ENCODE results near the gene PLEKHG5. TPM values are rescaled to one million over a fixed set of nuclear protein-coding genes. Genes with fewer than 3 reads are reported as not detected.

The PLEKHG5 gene
- total and polyA plus RNA-seq, 7 experiments from 2014 or later = 2.0 to 15.6 (median 9.6) TPM; not detected in 1

DNA sequence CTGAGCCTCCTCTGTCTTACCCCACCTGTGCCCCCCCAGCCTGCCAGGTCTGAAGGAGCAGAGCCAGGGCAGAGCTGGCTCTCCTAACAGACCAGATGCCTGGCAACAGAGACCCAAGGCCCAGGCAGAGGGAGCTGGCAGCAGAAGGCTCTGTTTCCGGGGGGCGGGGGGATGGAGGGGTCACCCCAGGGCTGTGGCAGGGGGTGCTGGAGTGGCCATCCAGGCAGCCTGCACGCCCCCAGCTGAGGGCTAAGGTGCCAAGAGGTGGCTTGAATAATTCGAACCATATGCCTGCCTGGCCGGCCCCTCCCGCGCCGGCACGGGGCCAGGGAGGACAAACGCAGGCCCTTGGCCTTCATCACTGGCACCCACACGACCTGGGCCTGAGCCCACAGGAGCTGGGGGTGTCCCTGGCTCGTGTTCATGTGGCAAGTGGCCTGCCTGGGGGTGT lies 16.0 kb upstream of the PLEKHG5 start:
- no peak overlapping the region for H3K27ac Mint-ChIP-seq
- POLR2A ChIA-PET = interaction anchor here (1.0 to 1.4 kb wide), 3 partner anchors 15 to 62 kb away, joined by 3 read pairs; partner anchors contain the start of genes NOL9 and TAS1R1

DNA sequence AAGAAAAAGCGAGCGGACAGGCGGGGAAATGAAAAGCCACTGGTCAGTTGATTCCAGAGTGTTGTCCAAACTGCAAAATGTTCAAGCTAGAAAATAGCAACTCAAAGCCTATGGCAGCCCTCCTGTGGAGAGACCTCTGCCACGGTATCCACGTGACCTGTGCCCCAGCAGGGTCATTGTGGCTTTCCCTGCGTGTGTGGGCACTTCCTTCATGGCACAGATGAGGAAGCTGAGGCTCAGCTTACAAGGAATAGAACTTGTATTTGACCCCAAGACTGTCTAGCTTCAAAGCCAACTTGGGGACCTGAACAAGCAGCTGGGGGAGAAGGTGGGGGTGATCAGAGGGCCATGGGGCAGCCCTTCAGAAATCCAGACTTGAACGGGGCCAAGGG lies 15.6 kb upstream of the PLEKHG5 start:
- ChIA-PET CTCF (interaction anchor here (0.6 to 1.0 kb wide), 2 partner anchors 39 to 187 kb away, joined by 3 read pairs; no protein-coding TSS in a partner anchor), POLR2A (interaction anchor here (1.0 to 1.4 kb wide), 3 partner anchors 15 to 62 kb away, joined by 3 read pairs; partner anchors contain the start of genes NOL9 and TAS1R1)
- H3K36me3 Mint-ChIP-seq = no peaks in the 10 kb centered on the region
- Histone ChIP-seq H3K4me1 (ENCODE audit: control insufficient read depth in 2 of 2, insufficient read depth in 2 of 2, low read length in 2 of 2) (no peaks in the 10 kb centered on the region), H3K27ac (ENCODE audit: low read depth, low read length) (no peak overlapping the region), H3K36me3 (ENCODE audit: control insufficient read depth in 2 of 3, insufficient read depth in 3 of 3, low read length in 3 of 3) (no peaks in the 10 kb centered on the region), H3K4me3 (ENCODE audit: low read length) (no peak overlapping the region), H3K27me3 (ENCODE audit: control insufficient read depth in 2 of 2, insufficient read depth in 2 of 2, low read length in 2 of 2) (no peaks in the 10 kb centered on the region), H3K9me3 (ENCODE audit: control insufficient read depth in 2 of 3, low read length in 3 of 3) (no peaks in the 10 kb centered on the region)
- no peak overlapping the region for H3K27ac Mint-ChIP-seq
- DNase-seq (no peak), ATAC-seq (no peak)
- no peaks in the 10 kb centered on the region for H3K4me1 Mint-ChIP-seq
- no peaks in the 10 kb centered on the region for H3K9me3 Mint-ChIP-seq
- intact Hi-C loops (cut with micrococcal nuclease) = no loop called here
- H3K4me3 Mint-ChIP-seq = no peak overlapping the region
- peaks cover 0 to 4% (median 0%) of the 10 kb centered on the region in 5 donors for H3K27me3 Mint-ChIP-seq

More for the DNA sequence above, 16.0 kb upstream of the PLEKHG5 start:
- no peaks in the 10 kb centered on the region for H3K4me1 Mint-ChIP-seq
- no peaks in the 10 kb centered on the region for H3K36me3 Mint-ChIP-seq
- Histone ChIP-seq H3K4me3 (ENCODE audit: low read length) (no peak overlapping the region), H3K4me1 (ENCODE audit: control insufficient read depth in 2 of 2, insufficient read depth in 2 of 2, low read length in 2 of 2) (no peaks in the 10 kb centered on the region), H3K27ac (ENCODE audit: low read depth, low read length) (no peak overlapping the region), H3K27me3 (ENCODE audit: control insufficient read depth in 2 of 2, insufficient read depth in 2 of 2, low read length in 2 of 2) (no peaks in the 10 kb centered on the region), H3K9me3 (ENCODE audit: control insufficient read depth in 2 of 3, low read length in 3 of 3) (no peaks in the 10 kb centered on the region), H3K36me3 (ENCODE audit: control insufficient read depth in 2 of 3, insufficient read depth in 3 of 3, low read length in 3 of 3) (no peaks in the 10 kb centered on the region)
- no peak for ATAC-seq
- no peak for DNase-seq
- H3K4me3 Mint-ChIP-seq = no peak overlapping the region
- H3K27me3 Mint-ChIP-seq = peaks cover 0 to 4% (median 0%) of the 10 kb centered on the region in 5 donors
- CTCF ChIA-PET = interaction anchor here (0.6 to 1.0 kb wide), 2 partner anchors 38 to 187 kb away, joined by 3 read pairs; no protein-coding TSS in a partner anchor
- intact Hi-C loops (cut with micrococcal nuclease) = no loop called here
- H3K9me3 Mint-ChIP-seq = no peaks in the 10 kb centered on the region

DNA sequence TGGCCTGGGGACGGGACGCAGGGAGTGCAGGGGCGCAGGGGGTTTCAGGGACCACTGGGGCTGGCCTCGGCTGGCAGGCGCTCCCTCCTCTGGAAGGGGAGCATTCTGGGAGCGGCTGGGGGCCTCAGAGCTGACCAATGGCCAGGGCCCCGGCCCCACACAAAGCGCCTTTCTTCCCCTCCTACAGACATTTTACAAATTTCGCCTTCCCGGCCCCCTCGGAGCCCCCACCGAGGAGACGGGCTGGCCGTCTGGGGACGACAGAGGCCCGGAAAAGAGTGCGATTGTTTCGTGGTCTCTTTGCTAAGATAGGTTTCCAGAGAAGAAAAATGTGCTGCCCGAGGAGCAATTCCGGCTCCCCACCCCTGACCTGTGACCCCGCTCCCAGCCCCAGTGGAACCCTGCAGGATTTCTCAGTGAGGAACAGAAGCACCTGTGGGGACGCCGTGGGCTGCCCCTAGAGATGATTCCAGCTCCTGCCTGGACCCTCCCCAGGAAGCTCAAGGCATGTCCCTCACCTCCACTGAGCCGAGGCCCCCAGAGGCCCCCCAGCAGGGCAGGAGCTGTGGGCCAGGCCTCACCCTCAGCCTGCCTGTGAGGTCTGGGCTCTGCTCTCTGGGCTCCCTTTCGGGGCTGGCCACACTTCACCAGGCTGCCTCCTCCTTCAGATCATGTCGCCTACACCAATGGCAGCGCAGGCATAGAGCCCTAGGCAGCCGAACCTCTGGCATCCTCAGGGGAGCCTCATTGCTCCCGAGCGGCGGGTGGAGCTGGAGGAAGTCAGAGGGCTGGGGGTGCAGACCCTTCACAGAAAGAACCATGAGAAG lies 15.0 kb upstream of the PLEKHG5 start:
- Histone ChIP-seq H3K9me3 (ENCODE audit: control insufficient read depth in 2 of 3, low read length in 3 of 3) (no peaks in the 10 kb centered on the region), H3K36me3 (ENCODE audit: control insufficient read depth in 2 of 3, insufficient read depth in 3 of 3, low read length in 3 of 3) (no peaks in the 10 kb centered on the region), H3K4me3 (ENCODE audit: low read length) (no peak overlapping the region), H3K27me3 (ENCODE audit: control insufficient read depth in 2 of 2, insufficient read depth in 2 of 2, low read length in 2 of 2) (no peaks in the 10 kb centered on the region), H3K4me1 (ENCODE audit: control insufficient read depth in 2 of 2, insufficient read depth in 2 of 2, low read length in 2 of 2) (no peaks in the 10 kb centered on the region), H3K27ac (ENCODE audit: low read depth, low read length) (no peak overlapping the region)
- Mint-ChIP-seq H3K4me3 (no peak overlapping the region), H3K27me3 (peaks cover 0 to 4% (median 0%) of the 10 kb centered on the region in 5 donors), H3K4me1 (no peaks in the 10 kb centered on the region), H3K27ac (no peak overlapping the region), H3K9me3 (no peaks in the 10 kb centered on the region), H3K36me3 (no peaks in the 10 kb centered on the region)
- DNase-seq (no peak), ATAC-seq (no peak)
- POLR2A ChIA-PET = interaction anchor here (1.1 kb wide), 1 partner anchor 63 kb away, joined by 3 read pairs; no protein-coding TSS in a partner anchor
- intact Hi-C loops (cut with micrococcal nuclease) = no loop called here
- CTCF ChIA-PET = no interaction called here

DNA sequence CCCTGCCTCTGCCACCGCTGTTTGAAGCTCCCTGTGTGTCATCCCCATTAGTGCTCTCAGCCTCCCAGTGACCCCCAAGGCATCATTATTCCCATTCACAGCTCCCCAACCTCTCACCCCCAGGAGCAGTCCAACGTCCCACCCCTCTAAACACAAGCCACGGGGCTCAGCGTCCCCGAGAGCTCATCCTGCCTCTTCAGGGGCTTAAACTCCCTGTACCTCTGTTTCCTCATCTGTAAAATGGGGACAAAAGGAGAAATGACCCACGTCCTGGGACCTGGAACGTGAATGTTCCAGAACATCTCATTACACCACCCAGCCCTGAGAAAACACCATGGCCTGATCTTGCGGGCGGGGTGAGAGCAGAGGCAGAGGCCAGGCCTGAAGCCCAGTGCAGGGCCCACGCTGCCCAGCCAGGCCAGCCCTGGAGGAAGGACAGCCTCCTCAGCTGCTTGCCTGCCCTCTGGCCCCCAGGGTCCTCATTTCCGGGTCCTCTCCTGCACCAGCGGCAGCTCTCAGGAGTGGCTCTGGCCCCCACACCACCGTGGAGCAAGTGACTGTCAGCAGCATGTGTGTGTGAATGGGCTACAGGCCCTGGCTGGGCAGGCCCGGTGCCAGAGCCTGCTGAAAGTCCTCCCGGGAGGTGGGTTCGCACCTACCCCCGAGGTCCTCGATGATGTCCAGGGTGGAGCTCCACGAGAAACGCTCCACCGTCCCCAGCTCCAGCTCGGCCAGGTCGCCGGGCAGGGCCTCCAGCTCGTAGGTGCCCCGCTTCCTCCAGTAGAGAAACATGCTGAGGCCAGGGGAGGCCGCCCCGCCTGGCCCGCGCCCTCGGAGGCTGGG lies 14.1 kb upstream of the PLEKHG5 start:
- DNase-seq = no peak
- Mint-ChIP-seq H3K36me3 (no peaks in the 10 kb centered on the region), H3K4me1 (no peaks in the 10 kb centered on the region), H3K27me3 (peaks cover 0 to 4% (median 4%) of the 10 kb centered on the region in 5 donors), H3K27ac (no peak overlapping the region), H3K4me3 (no peak overlapping the region), H3K9me3 (no peaks in the 10 kb centered on the region)
- intact Hi-C loops (cut with micrococcal nuclease) = no loop called here
- Histone ChIP-seq H3K4me3 (ENCODE audit: low read length) (no peak overlapping the region), H3K4me1 (ENCODE audit: control insufficient read depth in 2 of 2, insufficient read depth in 2 of 2, low read length in 2 of 2) (no peaks in the 10 kb centered on the region), H3K27ac (ENCODE audit: low read depth, low read length) (no peak overlapping the region), H3K36me3 (ENCODE audit: control insufficient read depth in 2 of 3, insufficient read depth in 3 of 3, low read length in 3 of 3) (no peaks in the 10 kb centered on the region), H3K9me3 (ENCODE audit: control insufficient read depth in 2 of 3, low read length in 3 of 3) (no peaks in the 10 kb centered on the region), H3K27me3 (ENCODE audit: control insufficient read depth in 2 of 2, insufficient read depth in 2 of 2, low read length in 2 of 2) (no peaks in the 10 kb centered on the region)
- CTCF ChIA-PET = no interaction called here
- POLR2A ChIA-PET = no interaction called here
- ATAC-seq = no peak

DNA sequence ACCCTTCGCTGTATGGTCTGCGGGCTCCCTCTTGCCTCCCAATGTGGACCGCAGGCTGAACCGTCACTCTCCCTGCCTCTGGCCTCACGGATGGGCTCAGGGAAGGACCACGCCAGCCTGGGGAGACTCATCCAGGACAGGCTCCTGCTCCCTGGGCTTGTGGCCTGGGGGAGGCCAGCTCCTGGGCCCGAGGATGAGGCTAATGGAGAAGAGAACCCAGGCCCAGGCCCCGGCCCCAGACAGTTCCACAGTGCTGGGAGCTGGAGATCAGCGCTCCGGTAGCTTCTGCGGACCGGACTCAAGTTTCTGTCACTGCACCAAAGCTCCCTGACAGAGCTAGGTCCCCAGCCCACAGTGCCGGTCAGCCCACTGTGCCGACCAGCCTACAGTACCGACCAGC lies 13.4 kb upstream of the PLEKHG5 start:
- Mint-ChIP-seq H3K4me1 (peaks cover 0 to 1% (median 0%) of the 10 kb centered on the region in 7 donors), H3K36me3 (no peaks in the 10 kb centered on the region), H3K9me3 (no peaks in the 10 kb centered on the region), H3K4me3 (no peak overlapping the region), H3K27ac (no peak overlapping the region), H3K27me3 (peaks cover 0 to 4% (median 4%) of the 10 kb centered on the region in 5 donors)
- DNase-seq (no peak), ATAC-seq (no peak)
- ChIA-PET CTCF (no interaction called here), POLR2A (no interaction called here)
- Histone ChIP-seq H3K27me3 (ENCODE audit: control insufficient read depth in 2 of 2, insufficient read depth in 2 of 2, low read length in 2 of 2) (no peaks in the 10 kb centered on the region), H3K9me3 (ENCODE audit: control insufficient read depth in 2 of 3, low read length in 3 of 3) (no peaks in the 10 kb centered on the region), H3K4me1 (ENCODE audit: control insufficient read depth in 2 of 2, insufficient read depth in 2 of 2, low read length in 2 of 2) (no peaks in the 10 kb centered on the region), H3K27ac (ENCODE audit: low read depth, low read length) (no peak overlapping the region), H3K4me3 (ENCODE audit: low read length) (no peak overlapping the region), H3K36me3 (ENCODE audit: control insufficient read depth in 2 of 3, insufficient read depth in 3 of 3, low read length in 3 of 3) (no peaks in the 10 kb centered on the region)
- intact Hi-C loops (cut with micrococcal nuclease) = no loop called here

DNA sequence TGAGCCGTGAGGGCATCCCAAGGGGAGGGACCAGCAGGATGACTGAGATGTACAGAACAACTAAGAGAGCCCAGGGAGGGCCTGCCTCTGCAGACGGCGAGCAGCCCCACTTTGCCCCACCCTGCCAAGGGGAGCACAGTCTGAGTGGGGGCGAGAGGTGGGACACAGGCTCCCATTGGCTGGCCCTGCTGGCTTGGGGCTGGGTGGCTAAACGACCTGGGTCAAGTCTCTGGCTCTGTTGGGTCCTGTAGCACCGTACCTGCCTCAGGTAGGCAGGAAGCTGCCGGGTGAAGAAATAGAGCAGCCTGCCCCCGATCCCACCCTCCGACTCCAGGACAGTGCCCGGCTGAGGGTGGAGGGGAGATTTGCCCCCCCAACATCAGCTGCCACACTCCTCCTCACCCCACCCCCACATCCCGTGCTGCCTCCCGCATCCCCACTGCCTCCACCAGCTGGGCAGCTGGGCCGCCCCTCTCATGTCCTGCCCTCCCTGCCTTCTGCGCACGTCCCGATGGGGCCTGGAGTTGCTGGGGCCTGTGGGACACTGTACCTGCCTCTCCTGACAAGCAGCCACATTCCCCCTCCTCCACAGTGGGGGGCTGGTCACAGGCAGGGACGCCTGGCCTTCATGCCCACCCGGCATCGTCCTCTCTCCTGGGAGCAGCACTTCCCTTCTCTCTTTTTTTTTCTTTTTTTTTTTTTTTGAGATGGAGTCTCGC lies 12.6 kb upstream of the PLEKHG5 start:
- H3K4me3 Mint-ChIP-seq = no peak overlapping the region
- Histone ChIP-seq H3K36me3 (ENCODE audit: control insufficient read depth in 2 of 3, insufficient read depth in 3 of 3, low read length in 3 of 3) (no peaks in the 10 kb centered on the region), H3K4me1 (ENCODE audit: control insufficient read depth in 2 of 2, insufficient read depth in 2 of 2, low read length in 2 of 2) (no peaks in the 10 kb centered on the region), H3K27me3 (ENCODE audit: control insufficient read depth in 2 of 2, insufficient read depth in 2 of 2, low read length in 2 of 2) (no peaks in the 10 kb centered on the region), H3K9me3 (ENCODE audit: control insufficient read depth in 2 of 3, low read length in 3 of 3) (no peaks in the 10 kb centered on the region), H3K4me3 (ENCODE audit: low read length) (no peak overlapping the region), H3K27ac (ENCODE audit: low read depth, low read length) (no peak overlapping the region)
- H3K9me3 Mint-ChIP-seq = no peaks in the 10 kb centered on the region
- ChIA-PET CTCF (interaction anchor here (0.7 kb wide), 1 partner anchor 180 kb away, joined by 3 read pairs; no protein-coding TSS in a partner anchor), POLR2A (no interaction called here)
- peaks cover 0 to 8% (median 4%) of the 10 kb centered on the region in 5 donors for H3K27me3 Mint-ChIP-seq
- no peak for DNase-seq
- no peak overlapping the region for H3K27ac Mint-ChIP-seq
- H3K36me3 Mint-ChIP-seq = no peaks in the 10 kb centered on the region
- intact Hi-C loops (cut with micrococcal nuclease) = no loop called here
- peaks cover 0 to 3% (median 0%) of the 10 kb centered on the region in 7 donors for H3K4me1 Mint-ChIP-seq
- ATAC-seq = no peak
